D721Med (cell line): Measurements from ENCODE around the gene EXOC7.
A peak's percentile ranks its signal among the peaks of the same experiment; 100 is the strongest.
"Not testable (repeated sequence)": the region's sequence is repeated elsewhere in the genome, so short reads cannot be mapped to it uniquely, and the experiment has no call there.

Source experiments
- DNase-seq: peaks from one replicate; pipeline ENCODE4 v3.0.0; 2011; ENCODE audit warnings: low spot score; ENCODE audit not compliant: insufficient read length
- FAIRE-seq: peaks from 2 replicates; lab custom pipeline; 2011; peaks lifted over from hg19 to GRCh38; lab: Jason Lieb, UNC
- TF ChIP-seq, protein P1 (sequence below): IDR thresholded peaks from 2 replicates; pipeline ENCODE4 v1.5.1; 2012; ENCODE audit warnings: mild to moderate bottlenecking, control low read depth; ENCODE audit not compliant: insufficient read depth; ENCODE audit errors: missing control alignments

The EXOC7 gene

DNA sequence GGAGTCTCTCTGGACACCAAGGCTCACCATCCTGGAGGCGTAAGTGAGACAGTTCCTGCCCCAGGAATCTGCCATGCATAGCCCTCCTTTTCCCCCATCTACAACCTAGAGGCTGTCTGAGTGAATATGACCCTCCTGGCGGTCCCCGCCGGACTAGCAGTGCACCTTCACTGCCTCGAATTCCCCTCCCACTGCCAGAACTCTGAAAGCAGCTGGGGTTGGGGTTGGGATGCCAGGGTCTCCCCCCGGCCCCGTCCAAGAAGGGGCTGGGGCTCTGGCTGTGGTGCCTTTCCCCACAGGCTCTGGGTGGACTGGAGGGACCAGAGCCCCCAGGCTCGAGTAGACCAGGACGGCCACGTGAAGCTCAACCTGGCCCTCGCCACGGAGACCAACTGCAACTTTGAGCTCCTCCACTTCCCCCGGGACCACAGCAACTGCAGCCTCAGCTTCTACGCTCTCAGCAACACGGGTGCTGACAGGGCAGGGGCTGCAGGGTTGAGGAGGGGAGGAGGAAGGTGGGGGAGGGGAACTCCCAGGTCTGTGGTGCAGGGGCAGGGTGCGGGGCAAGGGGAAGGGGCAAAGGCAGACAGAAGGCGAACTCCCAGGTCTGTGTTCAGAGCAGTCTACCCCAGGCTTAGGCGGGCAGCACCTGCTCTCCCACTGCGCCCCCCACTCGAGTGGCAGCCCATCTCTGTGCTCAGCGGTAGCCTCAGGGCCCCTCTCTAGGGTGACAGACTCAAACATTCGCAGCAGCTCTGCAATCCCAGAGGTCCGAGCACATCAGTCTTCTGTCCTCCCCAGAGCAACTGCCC, 23.4 kb downstream of the EXOC7 start:
- TF ChIP-seq, protein P1, sequence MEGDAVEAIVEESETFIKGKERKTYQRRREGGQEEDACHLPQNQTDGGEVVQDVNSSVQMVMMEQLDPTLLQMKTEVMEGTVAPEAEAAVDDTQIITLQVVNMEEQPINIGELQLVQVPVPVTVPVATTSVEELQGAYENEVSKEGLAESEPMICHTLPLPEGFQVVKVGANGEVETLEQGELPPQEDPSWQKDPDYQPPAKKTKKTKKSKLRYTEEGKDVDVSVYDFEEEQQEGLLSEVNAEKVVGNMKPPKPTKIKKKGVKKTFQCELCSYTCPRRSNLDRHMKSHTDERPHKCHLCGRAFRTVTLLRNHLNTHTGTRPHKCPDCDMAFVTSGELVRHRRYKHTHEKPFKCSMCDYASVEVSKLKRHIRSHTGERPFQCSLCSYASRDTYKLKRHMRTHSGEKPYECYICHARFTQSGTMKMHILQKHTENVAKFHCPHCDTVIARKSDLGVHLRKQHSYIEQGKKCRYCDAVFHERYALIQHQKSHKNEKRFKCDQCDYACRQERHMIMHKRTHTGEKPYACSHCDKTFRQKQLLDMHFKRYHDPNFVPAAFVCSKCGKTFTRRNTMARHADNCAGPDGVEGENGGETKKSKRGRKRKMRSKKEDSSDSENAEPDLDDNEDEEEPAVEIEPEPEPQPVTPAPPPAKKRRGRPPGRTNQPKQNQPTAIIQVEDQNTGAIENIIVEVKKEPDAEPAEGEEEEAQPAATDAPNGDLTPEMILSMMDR: no peak
- FAIRE-seq (no peak), DNase-seq (no peak)

DNA sequence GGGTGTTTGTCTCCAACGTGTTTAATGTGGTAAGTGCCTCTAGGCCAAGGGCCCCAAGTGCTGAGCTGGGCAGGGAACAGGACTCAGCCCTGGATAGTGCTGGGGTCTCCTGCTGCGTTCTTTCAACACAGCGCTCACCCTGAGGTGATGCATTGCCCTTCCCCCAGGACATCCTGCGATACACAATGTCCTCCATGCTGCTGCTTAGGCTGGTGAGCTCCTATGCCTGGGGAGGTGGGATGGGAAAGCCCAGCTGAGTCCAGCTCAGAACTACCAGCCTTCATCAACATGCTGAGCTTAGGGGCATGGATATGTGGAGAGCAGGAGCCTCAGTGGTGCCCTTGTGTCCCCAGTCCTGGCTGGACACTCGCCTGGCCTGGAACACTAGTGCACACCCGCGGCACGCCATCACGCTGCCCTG, 24.0 kb downstream of the EXOC7 start:
- TF ChIP-seq, protein P1: no peak
- no peak for FAIRE-seq
- DNase-seq: no peak

DNA sequence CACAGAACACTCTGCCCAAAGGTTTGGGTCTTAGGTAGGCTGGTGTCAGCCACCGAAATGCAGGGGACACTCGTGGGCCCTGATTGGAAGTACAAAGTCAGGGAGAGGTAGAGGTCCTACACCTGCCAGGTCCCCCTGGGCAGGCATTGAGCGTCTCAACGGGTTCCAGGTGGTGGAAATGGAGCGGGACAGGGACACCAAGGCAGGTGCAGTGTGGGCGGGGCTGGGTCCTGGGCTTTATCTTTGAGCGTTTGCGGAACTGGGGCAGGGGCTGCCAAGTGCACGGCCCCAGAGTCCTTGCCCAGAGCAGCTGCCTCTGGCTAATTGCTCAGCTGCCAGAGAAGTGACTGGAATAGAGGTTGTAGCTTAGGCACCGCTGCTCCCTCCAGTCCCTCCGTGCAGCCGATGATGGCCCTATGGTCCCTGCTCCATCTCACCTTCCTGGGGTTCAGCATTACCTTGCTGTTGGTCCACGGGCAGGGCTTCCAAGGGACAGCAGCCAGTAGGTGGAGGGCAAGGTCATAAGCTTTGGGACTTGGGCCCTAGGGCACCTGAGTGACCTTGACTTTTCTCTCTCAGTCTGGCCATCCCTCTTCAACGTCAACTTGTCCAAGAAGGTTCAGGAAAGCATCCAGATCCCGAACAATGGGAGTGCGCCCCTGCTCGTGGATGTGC, 24.6 kb downstream of the EXOC7 start, which contains the start of gene ZACN:
Gene ZACN, plus strand, starts transcription at position 323 of the 675 bp plus-strand sequence. Its CDS starts 83 bp downstream, at position 406.
- TF ChIP-seq, protein P1: no peak
- FAIRE-seq (no peak), DNase-seq (peak; percentile 36)

- FAIRE-seq, DNase-seq: not testable (repeated sequence)
Measured at GRCh38 chr17:76078370-76078769, 25.2 kb downstream of the EXOC7 start.

- DNase-seq (no peak), FAIRE-seq (no peak)
- TF ChIP-seq, protein P1: no peak
Measured at GRCh38 chr17:76077584-76078110, 25.9 kb downstream of the EXOC7 start.

GRCh38 chr17:76076765-76077583, 26.6 kb downstream of the EXOC7 start:
- FAIRE-seq (no peak), DNase-seq (no peak)
- TF ChIP-seq, protein P1: no peak
